NOMO-1 treated with DMSO at 0.1 percent for 48 hours (cell line): ENCODE results near the gene ECEL1.
A peak's percentile ranks its signal among the peaks of the same experiment; 100 is the strongest.

ENCODE experiments used
- DNase-seq: peaks from one replicate; lab custom pipeline; 2025; ENCODE audit not compliant: unreplicated experiment; lab: John Stamatoyannopoulos, UW

Gene ECEL1

DNA sequence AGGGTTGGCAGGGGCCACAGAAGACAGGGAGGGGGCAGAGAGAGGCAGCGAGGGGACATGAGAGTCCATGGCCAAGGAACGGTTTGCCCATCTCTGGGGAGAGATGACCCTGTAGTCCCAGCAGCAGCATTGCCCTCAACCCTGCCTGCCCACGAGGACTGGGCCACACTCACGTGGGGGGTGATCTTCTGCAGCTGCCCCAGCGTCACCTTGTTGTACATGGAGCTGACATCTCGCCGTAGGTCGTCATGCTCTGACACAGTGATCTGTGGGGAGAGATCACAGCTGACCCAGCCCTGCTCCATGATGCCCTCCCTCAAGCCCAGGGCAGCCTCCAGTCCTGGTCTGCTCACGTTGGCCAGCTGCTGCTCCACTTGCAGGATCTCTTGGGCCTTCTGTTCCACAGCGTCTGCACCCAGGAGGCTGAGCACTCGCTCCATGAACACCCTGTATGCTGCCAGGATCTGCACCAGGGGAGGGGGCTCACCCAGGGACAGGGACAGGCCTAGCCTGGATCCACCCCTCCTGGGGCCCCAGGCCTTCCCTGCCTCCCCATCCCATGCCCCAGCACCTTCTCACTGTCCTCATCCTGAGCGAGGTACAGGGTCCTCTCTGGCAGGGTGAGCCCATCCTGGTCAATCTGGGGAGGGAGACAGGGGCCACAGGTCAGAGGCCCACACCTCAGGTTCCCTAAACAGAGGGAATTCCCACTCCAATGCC, 2.8 kb downstream of the ECEL1 start:
- no peak for DNase-seq

DNA sequence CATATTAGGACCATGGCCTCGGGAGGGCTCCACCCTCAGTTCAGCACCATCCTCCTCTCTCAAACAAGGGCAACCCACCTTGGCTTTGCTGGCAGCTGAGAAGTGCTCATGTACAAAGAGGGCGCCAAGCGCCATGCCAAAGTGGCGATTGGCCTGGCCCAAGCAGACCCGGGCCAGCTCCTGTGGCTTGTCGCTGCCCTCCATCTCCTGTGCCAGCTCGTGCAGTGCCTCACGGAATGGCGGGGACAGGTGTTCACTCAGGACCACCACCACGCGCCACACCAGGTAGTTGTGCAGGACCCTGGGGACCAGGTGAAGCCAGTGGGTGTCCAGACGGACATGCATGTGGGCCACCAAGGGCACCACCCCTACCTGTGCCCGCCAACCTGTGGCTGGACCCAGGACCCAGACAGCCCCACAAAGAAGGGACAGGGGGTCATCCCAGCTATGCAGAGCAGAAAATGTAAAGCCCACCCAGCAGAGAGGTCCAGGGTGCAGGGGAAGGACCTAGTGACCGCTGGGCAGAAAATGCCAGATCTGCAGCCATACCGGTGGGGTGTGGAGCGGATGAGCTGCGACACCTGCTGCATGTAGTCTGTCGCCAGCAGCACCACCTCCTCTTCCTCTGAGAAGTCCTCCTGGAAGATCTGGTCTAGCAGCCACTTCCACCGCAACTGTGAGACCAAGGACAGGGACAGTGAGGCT, 3.6 kb downstream of the ECEL1 start:
- no peak for DNase-seq

DNA sequence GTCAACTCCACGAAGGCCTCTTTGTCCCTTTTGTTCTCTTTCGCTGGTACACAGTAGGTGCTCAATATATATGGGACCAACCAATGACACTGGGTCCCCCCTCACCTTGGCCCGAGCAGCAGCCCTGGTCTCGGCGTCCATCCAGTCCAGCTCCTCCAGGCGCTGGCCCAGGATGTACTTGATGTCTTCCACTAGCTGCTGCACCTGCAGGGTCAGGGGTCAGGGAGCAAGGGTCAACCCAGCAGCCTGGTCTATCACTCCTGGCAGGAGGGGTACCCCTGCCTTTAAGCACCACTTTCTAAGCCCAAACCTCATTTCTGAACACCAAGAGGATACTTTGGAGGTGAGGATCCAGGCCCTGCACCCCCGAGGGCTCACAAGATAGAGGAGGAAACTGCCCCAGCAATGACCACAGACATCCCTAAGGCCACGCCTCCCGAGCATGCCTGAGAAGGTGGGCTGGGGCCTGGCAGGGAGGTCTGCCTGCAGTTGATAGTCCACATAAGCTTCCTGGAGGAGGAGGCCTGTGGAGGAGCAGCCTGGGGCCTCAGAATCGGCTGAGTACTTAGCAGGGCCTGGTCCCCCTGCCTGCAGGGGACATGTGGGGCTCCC, 4.2 kb downstream of the ECEL1 start:
- DNase-seq: no peak

DNA sequence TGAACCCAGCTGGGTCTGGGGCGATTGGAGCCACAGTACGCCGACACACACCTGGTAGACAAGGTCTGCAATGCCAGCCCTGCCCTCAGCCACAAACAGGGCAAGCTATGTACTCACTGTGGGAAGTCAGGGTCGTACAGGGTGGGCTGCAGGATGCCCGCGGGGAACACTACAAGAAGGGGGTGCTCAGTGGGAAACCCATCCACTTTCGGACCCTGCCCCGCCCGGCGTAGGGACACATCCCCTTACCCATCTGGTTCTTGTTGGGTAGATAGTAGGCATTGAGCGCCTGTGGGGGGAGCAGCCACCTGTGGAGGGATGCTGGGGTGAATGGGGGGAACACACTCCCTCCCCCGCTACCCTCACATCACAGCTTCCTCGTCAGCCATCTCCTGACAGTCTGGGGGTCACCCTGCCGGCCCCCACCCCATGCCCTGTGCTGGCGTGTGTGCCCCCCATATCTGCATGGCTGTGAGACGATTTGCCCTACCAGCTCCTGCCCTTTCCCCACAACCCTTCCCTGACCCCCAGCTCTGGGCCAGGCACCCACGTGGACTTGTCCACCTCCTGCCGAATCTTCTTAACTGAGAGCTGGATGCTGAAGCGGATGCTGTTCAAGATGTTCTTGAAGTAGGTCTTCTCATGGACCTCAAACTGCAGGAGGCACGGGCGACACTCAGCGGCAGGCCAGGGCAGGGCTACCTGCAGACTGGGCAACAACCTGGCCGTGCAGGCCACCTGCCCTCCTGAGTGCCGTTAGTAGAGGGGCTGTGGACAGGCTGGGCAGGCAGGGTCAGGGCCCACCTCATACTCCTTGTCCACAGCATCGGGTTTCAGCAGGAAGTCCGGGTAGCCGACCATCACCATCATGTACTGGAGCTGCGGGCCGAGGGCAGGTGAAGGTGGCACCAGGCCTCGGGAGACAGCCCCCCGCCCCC, 5.1 kb downstream of the ECEL1 start:
- DNase-seq: no peak

DNA sequence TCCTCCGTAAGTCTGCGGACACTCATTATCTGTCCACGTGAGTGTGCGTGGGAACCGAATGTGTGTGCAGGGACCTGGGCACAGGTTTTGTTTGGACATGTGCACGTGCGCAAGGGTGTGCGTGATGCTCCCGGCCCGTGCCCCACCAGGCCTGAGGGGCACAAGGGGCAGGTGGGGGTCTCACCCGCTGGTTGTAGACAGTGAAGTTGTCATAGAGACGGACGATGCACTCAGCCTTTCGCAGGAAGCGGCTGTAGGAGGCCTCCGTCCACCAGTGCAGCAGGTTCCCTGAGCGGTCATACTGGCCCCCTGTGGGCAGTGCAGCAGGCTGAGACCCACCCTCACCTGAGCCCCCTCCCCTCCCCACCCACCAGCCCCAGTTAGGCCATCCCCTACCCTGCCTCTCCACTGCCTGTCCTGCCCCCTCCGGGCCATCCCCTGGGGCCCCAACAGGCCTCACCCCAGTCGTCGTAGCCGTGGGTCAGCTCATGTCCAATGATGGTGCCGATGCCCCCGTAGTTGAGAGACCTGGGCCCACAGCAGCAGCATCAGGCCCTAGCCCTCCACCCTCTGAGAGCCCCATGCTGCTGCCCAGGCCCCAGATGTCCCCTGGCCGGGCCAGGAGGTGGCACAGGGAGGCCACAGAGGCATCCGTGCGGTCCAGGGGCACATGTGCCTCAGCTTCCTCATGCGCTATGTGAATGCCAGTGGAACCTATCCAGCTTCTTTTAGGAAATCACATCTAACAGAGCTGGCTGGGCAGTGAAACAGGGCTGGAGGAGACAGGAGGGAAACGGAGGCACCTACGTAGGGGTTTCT, 6.1 kb downstream of the ECEL1 start:
- no peak for DNase-seq

DNA sequence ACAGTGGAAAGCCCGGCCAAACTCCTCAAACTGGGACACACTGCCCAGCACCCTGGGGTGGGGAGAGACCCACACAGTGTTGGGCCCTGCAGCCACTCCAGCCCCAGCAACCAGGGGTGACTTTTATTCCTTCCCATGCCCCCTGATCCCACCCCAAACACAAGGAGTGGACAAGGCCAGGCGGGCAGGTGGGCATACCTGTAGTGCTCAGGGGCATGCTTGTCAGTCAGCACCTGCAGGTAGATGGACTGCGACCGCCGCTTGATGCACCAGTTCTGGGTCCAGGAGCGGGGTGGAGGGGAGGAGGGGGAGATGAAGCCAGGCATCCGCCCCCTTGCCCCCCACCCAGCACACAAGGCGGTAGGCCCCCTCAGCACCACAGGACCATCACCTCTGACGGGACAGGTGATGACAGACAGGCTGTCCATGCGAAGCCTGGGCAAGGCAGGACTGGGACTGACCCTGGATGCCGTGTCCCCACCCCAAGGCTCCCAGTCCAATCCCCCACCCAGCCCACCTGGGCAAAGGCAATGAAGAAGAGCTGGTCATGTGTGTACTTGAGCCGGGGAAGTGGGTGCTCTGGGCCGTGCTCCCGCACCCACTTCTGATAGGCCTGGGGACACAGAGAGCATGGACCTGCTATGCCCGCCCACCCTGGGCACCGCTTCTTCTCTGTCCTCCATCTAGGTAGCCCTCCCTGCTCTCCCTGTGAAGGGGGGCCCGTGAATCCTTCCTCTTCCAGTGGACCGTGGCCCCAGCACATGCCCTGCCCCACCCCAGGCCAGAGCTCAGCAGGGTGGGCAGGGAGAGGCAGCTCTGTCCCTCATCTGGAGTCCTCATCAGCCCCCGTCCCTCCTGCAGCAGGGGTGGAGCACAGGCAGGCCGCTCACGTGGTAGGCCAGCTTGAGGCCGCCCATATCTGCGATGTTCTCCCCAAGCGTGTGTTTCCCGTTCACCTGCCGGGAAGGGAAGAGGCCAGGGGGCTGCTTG, 7.1 kb downstream of the ECEL1 start:
- no peak for DNase-seq

DNA sequence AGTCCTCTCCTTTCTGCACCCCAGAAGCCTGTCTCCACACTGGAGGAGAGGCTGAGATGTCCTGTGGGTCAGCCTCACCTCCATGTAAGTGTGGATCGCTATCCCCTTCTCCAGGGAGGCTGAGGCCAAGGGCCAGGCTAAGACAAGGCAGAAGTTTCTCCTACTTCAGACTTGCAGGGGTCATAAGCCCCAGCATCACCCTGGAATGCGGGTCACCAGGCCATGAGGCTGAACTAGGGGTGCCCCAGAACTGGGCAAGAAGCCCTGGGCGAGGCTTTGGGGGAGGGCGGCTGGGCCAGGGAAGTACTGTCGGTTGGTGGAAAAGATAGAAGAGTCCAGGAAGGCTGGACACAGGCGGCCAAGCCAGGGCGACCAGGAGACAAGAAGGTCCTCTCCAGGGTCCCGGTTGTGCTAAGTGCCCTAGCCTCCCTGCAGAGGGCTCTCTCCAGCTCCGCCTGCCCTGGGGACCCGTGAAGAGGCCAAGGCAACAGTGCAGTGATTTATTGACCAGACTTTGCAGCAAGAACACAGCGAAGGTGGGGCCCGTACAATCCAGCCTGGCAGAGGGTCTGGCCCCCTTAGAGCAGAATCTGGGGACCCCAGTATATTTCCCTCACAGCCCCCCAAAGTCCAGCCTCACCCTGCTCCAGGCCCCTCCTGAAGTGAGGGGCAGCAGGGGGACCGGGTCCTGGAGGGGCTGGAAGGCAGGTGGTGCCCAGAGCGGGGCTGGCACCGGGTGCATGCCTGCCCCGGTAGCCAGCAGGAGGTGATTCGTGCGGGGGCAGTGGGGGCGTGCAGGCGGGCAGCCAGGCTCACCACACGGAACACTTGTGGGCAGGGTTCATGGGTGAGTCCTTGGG, 8.1 kb downstream of the ECEL1 start:
- DNase-seq: no peak

DNA sequence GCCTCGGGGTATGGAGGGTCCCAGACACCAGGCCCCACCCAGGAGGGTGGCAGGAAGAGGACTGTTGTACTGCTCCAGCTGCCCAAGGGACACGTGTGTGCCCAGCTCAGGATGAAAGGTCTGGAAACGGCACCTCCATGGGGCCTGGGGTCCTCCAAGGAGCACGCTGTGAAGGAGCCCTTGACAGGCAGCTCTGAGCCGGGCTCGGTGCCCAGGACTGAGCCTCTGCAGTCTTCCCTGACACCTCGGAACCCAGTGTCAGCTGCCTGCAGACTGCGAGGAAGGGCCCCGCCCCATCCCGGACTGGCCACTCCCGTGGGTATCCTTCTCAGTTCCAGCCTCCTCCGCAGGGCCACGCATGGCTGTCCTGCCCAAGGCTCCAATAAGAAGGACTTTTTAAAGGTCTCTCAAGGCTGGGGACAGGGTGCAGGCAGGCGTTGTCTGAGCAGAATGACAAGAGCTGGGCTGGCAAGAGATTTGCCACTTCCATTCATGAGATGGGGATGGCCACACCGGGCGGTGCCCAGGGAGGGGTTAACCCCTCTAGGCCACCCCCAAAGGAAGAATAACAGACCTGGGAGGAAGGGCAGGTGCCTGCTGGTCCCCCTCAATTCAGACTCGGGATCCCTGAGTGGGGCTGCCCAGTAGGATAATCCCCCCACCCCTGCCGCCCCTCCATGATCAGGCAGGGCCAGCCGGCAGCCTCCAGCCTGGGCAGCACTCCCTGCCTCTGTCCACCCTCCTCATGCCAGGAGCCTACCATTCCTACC, 8.9 kb downstream of the ECEL1 start:
- no peak for DNase-seq

DNA sequence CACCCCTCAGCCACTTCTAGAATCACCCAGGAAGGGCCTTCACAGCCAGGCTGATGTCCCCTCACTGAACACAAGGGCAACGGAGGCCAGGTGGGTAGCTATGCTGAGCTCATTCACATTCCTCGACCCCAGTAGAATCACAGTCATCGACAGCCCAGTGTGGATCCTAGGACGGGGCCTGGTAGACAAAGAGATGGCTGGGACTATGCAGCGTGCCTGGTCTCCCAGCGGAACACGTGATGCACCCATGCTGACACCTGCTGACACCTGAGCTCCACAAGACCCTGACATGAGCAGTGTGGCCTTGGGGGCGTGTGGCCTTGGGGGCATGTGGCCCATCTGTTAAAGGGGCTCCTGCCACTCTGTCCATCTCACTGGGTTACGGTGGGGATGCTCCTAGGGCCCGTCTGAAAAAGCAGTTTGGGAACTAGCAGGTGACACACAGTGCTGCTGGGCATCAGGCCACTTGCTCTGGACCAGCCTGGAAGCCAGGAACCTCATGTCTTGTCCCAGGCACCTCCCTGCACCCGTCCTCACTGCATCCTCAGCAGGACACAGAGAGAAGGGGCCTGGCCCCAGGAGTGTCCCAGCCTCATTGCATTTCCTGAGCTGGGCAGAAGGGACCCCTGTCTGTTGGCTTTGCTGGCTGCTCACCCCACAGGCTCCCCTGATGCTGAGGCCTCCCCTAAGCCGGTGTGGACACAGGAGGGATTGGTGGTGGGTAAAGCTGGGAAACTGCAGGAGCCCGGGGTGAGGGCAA, 9.7 kb downstream of the ECEL1 start:
- DNase-seq: no peak

DNA sequence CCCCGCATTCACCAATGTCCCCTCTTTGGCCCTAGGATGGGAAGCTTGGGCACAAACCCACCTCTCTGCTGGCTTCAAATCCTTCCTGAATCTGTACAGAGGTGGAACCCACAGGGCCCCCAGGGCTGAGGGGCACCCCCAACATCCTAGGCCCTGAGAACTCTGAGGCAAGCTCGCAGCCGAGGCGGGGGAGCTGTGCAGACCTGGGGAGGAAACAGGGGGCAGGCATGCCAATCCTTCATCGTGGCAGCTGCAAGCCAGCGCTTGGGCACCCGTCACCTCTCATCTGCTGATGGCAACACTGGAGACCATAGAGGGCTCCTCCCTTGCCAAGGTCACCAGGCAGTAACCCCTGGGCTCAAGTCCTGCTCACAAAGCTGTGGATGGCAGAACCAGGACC, 10.8 kb downstream of the ECEL1 start:
- DNase-seq: no peak

DNA sequence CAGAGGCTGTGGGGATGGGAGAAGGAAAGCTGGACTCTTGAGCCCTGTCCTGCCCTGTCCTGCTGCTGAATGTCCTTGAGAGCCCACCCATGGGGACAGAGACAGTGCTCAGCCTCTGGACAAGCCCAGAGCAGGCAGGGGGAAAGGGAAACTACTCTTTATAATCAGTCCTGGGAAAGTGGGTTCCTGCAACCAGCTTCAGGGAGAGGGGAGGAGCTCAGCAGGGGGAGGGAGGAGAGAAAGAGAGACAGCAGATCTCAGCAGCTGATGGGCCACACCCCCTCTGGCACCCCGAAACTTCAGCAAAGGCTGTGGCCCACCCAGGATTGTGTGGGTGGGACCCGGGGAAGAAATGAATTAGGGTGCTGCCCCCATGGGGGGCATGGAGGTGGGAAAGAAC, 11.6 kb downstream of the ECEL1 start:
- DNase-seq: no peak

DNA sequence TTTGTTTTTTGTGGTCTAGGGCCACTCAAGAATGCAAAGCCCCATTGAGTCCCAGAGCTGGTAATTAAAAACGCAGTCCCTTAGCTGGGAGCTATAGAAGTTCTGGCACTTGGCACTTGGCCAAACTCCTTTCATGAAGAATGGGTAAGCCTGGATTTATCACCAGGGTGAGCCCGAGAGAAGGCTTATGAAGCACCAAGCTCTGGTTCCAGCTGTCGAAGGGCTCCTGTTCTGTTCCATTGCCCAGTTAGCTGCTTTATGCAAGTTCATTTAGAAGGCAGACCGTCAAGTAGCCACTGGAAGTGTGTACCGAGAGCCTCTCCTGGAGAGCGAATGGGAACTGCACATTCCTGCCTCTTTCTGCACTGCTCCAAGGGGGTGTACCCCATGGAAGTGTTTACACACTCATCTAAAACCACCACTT, 14.2 kb downstream of the ECEL1 start:
- no peak for DNase-seq

DNA sequence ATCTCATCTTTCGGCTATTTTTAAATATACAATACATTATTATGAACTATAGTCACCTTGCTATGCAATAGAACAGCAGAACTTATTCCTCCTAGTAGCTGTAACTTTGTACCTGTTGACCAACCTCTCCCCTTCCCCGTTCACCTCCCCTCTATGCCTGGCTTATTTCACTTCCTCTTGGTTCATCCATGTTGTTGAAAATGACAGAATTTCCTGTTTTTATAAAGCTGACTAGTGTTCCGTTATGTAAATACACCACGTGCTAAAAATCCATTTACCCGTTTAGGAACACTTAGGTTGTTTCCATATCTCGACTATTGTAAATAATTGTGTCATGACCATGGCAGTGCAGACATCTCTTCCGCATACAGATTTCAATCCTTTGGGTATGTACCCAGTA, 21.4 kb downstream of the ECEL1 start:
- peak; percentile 83 for DNase-seq

DNA sequence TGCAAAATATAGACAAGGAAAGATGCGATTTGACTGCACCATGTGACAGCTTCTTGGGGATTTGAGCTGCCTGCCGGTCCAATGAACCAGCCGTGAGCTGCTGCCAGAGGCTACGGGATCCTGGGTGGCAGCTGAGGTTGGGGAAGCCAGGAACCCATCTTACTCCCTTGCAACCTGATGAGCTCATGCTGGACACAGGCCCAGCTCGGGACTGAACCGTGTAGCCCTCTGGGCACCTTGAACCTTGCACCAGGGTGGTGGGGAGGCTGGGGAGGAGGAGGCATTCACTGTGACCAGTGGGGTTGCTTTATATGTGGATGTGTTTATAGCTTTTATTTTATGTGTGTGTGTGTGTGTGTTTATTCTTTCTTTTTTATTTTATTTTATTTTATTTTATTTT, 22.6 kb downstream of the ECEL1 start:
- DNase-seq: no peak

DNA sequence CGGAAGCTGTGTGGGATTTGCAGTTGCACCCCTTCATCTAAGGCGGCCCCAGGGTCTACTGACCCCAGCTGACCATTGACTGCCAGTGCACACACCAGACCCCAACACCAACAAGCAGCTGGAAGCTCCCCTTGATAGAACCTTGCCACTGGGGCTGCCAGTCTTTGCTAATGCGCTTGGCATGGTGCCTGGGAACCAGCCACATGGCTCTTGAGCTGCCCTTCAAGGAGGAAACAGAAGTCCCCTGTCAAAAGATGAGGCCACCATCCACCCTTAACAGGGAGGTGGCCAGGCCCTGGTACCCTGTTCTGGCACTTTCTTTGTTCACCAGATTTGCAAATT, 23.1 kb downstream of the ECEL1 start:
- DNase-seq: no peak

DNA sequence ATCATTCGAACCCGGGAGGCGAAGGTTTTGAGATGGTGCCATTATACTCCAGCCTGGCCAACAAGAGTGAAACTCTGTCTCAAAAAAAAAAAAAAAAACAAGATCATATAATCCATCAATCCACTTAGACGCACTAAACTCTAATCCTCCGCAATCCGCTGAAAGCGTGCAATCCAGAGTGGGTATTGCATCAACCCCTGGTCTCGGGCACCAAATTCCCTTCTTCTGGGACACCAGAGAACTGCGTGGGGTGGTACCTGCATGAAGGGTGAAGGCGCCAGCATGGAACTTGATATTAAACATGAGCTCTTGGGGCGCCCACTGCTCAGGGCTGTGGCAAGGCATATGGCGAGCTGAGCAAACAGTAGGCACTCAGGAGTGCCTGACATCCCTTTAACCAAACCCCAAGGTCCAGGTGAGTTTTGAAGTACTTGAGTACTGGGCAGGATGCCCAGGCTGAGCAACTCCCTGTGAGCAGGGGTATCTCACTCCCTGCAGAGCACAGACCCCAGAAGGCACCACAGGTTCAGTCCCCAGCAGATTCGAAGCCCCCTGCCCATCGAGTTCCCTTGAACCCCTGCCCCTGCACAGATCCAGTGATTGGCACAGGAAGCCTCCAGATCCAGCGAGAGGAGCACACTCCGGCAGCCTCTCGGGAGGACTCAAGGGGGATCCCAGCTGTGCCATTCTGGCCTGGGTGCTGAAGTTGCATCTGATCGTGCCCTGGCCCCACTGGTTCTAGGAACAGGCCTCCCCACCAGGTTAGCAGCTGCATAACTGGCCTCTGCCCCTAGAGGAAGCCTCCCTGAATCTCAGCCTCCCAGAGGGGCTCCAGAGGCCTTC, 23.7 kb downstream of the ECEL1 start:
- DNase-seq: no peak
